Measurements from ENCODE around the gene SEPTIN11. TPM values are rescaled to one million over a fixed set of nuclear protein-coding genes. Genes with fewer than 3 reads are reported as not detected.

The SEPTIN11 gene
- total RNA-seq, 1 donor from 2014 or later, result 111 TPM

GRCh38 chr4:76990288-76991080, 40.9 kb downstream of the SEPTIN11 start:
- peaks cover 16% of the 10 kb centered on the region for H3K4me1 ChIP-seq
- no peaks in the 10 kb centered on the region for H3K27me3 ChIP-seq
- no peak overlapping the region for H3K27ac ChIP-seq
- no peaks in the 10 kb centered on the region for H3K36me3 ChIP-seq
- DNase-seq (ENCODE audit: extremely low spot score in 2 of 2), result no peak
- H3K9me3 ChIP-seq, result no peaks in the 10 kb centered on the region
- intact Hi-C loops (cut with DNase I), result no loop called here
- TF ChIP-seq POLR2A (IDR thresholded peaks at IDR 0.05), result no peak
- TF ChIP-seq POLR2AphosphoS5 (IDR thresholded peaks at IDR 0.05; ENCODE audit: insufficient read depth in 1 of 2, low read depth in 1 of 2), result no peak
- TF ChIP-seq CTCF (IDR thresholded peaks at IDR 0.05), result no peak
- H3K4me3 ChIP-seq, result no peak overlapping the region

DNA sequence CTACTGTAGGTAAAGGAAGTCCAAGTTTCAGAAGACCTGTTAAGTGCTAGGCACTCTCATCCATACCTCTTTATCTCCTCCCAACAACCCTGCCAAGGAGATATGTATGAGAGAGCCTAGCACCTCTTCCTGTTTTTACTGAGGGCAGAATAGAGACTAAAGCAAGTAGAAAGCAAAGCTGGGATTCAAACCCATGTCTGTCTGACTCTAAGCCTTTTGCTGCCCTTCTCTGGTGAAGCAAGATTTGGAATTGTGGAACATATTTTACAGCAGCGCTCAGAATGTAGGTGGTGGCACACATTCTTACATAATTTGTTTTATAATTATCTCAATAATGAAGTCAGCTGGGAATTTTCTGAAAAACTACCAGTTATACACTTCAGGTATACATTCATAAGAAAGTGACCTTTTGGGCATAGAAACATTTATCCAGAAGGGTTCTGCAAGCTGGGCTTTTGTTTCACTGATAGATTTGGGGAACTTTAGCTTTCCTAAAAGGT, 41.7 kb downstream of the SEPTIN11 start:
- intact Hi-C loops (cut with DNase I), result no loop called here
- TF ChIP-seq POLR2AphosphoS5 (IDR thresholded peaks at IDR 0.05; ENCODE audit: insufficient read depth in 1 of 2, low read depth in 1 of 2), result no peak
- no peak for TF ChIP-seq POLR2A (IDR thresholded peaks at IDR 0.05)
- no peak for TF ChIP-seq CTCF (IDR thresholded peaks at IDR 0.05)
- no peak overlapping the region for H3K4me3 ChIP-seq
- no peak for DNase-seq (ENCODE audit: extremely low spot score in 2 of 2)
- no peaks in the 10 kb centered on the region for H3K9me3 ChIP-seq
- peaks cover 9% of the 10 kb centered on the region for H3K4me1 ChIP-seq
- H3K27me3 ChIP-seq, result no peaks in the 10 kb centered on the region
- peaks cover 0 to under 1% of the 10 kb centered on the region in 2 donors for H3K36me3 ChIP-seq
- no peak overlapping the region for H3K27ac ChIP-seq

- DNase-seq (ENCODE audit: extremely low spot score in 2 of 2), result no peak
- no peaks in the 10 kb centered on the region for H3K9me3 ChIP-seq
- no peak overlapping the region for H3K27ac ChIP-seq
- intact Hi-C loops (cut with DNase I), result no loop called here
- TF ChIP-seq POLR2AphosphoS5 (IDR thresholded peaks at IDR 0.05; ENCODE audit: insufficient read depth in 1 of 2, low read depth in 1 of 2) (no peak), CTCF (IDR thresholded peaks at IDR 0.05) (no peak), POLR2A (IDR thresholded peaks at IDR 0.05) (no peak)
- peaks cover 0 to 25% of the 10 kb centered on the region in 2 donors for H3K36me3 ChIP-seq
- H3K27me3 ChIP-seq, result no peaks in the 10 kb centered on the region
- H3K4me3 ChIP-seq, result no peak overlapping the region
- no peaks in the 10 kb centered on the region for H3K4me1 ChIP-seq
Measured at GRCh38 chr4:76993787-76994641, 44.5 kb downstream of the SEPTIN11 start.

DNA sequence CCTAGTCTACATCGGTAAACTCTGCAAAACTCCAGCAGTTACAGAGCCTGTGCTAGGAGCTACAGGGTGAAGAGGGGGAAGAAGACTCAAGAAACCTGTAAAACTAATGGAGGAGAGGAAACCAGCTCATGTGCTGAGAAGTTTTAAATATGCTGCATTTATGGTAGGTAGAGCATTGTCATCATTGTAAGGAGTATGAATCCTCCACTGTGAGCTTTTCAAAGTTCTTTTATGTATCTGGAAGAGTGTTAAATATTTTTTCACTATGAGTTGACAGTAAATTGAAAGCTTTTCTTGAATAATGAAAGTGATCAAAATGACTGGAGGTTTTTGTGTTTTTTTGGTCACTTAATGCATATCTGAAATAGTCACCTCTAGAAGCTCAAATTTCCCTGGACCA, 46.2 kb downstream of the SEPTIN11 start:
- Histone ChIP-seq H3K4me3 (no peak overlapping the region), H3K27ac (no peak overlapping the region), H3K9me3 (no peaks in the 10 kb centered on the region), H3K36me3 (peaks cover 0 to 25% of the 10 kb centered on the region in 2 donors), H3K4me1 (no peaks in the 10 kb centered on the region), H3K27me3 (no peaks in the 10 kb centered on the region)
- intact Hi-C loops (cut with DNase I), result no loop called here
- no peak for TF ChIP-seq POLR2AphosphoS5 (IDR thresholded peaks at IDR 0.05; ENCODE audit: insufficient read depth in 1 of 2, low read depth in 1 of 2)
- no peak for TF ChIP-seq CTCF (IDR thresholded peaks at IDR 0.05)
- TF ChIP-seq POLR2A (IDR thresholded peaks at IDR 0.05), result no peak
- DNase-seq (ENCODE audit: extremely low spot score in 2 of 2), result no peak
